GM12878 (cell line): ENCODE results near the gene LMO7. TPM values are rescaled to one million over a fixed set of nuclear protein-coding genes. Genes with fewer than 3 reads are reported as not detected.

Experiments
- ATAC-seq: fragments of 200-7000 bp; cut with Tn5 transposase; 3 replicates; pipeline ENCODE4 v1.9.1; 2020; ENCODE audit warnings: mild to moderate bottlenecking, moderate library complexity
- BruUV-seq: library from RNA; stranded (reverse); fragments of 400-500 nt; replicated peaks from 2 replicates; lab custom pipeline; 2021; lab: Mats Ljungman, UMichigan
- CTCF ChIA-PET: fragments of 300-600 bp; sonication (Branson Sonifier 250); formaldehyde crosslinking; extraction: SDS; loops from one replicate; lab custom pipeline; 2021; ENCODE audit warnings: inconsistent platforms; lab: Yijun Ruan, JAX
- POLR2A ChIA-PET: fragments of 350-600 bp; formaldehyde crosslinking; extraction: SDS; loops from one replicate; lab custom pipeline; 2021; ENCODE audit warnings: inconsistent platforms; lab: Charles Lee
- RAD21 ChIA-PET: fragments of 300-600 bp; sonication (Branson Sonifier 250); formaldehyde crosslinking; loops from one replicate; lab custom pipeline; 2023; ENCODE audit warnings: antibody characterized with exemption; ENCODE audit not compliant: unreplicated experiment; lab: Charles Lee
- SMC1A ChIA-PET: fragments of 300-600 bp; sonication (Branson Sonifier 250); formaldehyde crosslinking; loops from one replicate; lab custom pipeline; 2023; ENCODE audit not compliant: unreplicated experiment, uncharacterized antibody; lab: Charles Lee
- DNase-seq: peaks from one replicate; pipeline ENCODE4 v3.0.0-alpha.2; 2011; ENCODE audit warnings: low read depth, low spot score
- FAIRE-seq: peaks from 3 replicates; lab custom pipeline; 2011; peaks lifted over from hg19 to GRCh38; lab: Jason Lieb, UNC
- H2AFZ ChIP-seq: 2 replicates; pipeline ENCODE4 v1.6.0; 2011; ENCODE audit warnings: low read depth, low read length, control low read depth; ENCODE audit not compliant: control insufficient read depth
- H3K27ac ChIP-seq: 2 replicates; pipeline ENCODE4 v1.5.1; 2011; ENCODE audit warnings: control low read depth; ENCODE audit not compliant: control insufficient read depth, insufficient read depth
- H3K27me3 ChIP-seq, 2 experiments: replicated peaks in 1 of 2; 2 replicates each; pipeline versions ENCODE4 v1.6.0 to v1.6.1; 2011; ENCODE audit warnings: low read length in 1 of 2; ENCODE audit not compliant: control insufficient read depth in 2 of 2, insufficient read depth in 2 of 2
- H3K36me3 ChIP-seq, 2 experiments: 2 replicates each; pipeline ENCODE4 v1.5.1; 2011; ENCODE audit warnings: low read length in 1 of 2; ENCODE audit not compliant: control insufficient read depth in 2 of 2, insufficient read depth in 2 of 2
- H3K4me1 ChIP-seq: 2 replicates; pipeline ENCODE4 v1.6.1; 2011; ENCODE audit warnings: mild to moderate bottlenecking, low read length, moderate library complexity, mixed read lengths; ENCODE audit not compliant: control insufficient read depth, insufficient read depth
- H3K4me2 ChIP-seq: 2 replicates; pipeline ENCODE4 v1.6.0; 2011; ENCODE audit warnings: control low read depth; ENCODE audit not compliant: control insufficient read depth, insufficient read depth
- H3K4me3 ChIP-seq: fragments of 200-600 bp; sonication (generic); 2 replicates; pipeline ENCODE4 v1.5.1; 2016
- H3K79me2 ChIP-seq: 2 replicates; pipeline ENCODE4 v1.6.0; 2011; ENCODE audit warnings: low read length; ENCODE audit not compliant: control insufficient read depth, insufficient read depth
- H3K9ac ChIP-seq: 2 replicates; pipeline ENCODE4 v1.8.0; 2011; ENCODE audit warnings: low read length, control low read depth, mixed read lengths; ENCODE audit not compliant: control insufficient read depth, insufficient read depth
- H3K9me3 ChIP-seq: replicated peaks from 3 replicates; pipeline ENCODE4 v1.5.1; 2011; ENCODE audit warnings: mild to moderate bottlenecking, low read length; ENCODE audit not compliant: control insufficient read depth, insufficient read depth
- H4K20me1 ChIP-seq: 2 replicates; pipeline ENCODE4 v1.6.0; 2011; ENCODE audit not compliant: control insufficient read depth, insufficient read depth
- CBX5 ChIP-seq: sonication (generic); IDR thresholded peaks from 2 replicates; pipeline ENCODE4 v1.6.1; 2016; ENCODE audit warnings: low read depth, moderate library complexity, mild to moderate bottlenecking, inconsistent platforms
- MEF2A ChIP-seq: IDR thresholded peaks from 2 replicates; pipeline ENCODE4 v1.6.1; 2011; ENCODE audit warnings: low read depth, mild to moderate bottlenecking, low read length, moderate library complexity; ENCODE audit not compliant: insufficient read depth
- NBN ChIP-seq: fragments of 450-650 bp; IDR thresholded peaks from 2 replicates; pipeline ENCODE4 v1.6.1; 2016
- NFYA ChIP-seq: IDR thresholded peaks from 2 replicates; pipeline ENCODE4 v1.6.1; 2011; ENCODE audit warnings: low read depth, mild to moderate bottlenecking, low read length, improper control_type of control experiment, borderline replicate concordance
- PML ChIP-seq: IDR thresholded peaks from 2 replicates; pipeline ENCODE4 v1.6.1; 2012; ENCODE audit warnings: low read length, inconsistent platforms
- TCF12 ChIP-seq: IDR thresholded peaks from 2 replicates; pipeline ENCODE4 v1.6.1; 2011; ENCODE audit warnings: low read depth, mild to moderate bottlenecking, low read length
- WGBS: methylation state at CpG from one replicate; pipeline ENCODE4 v1.1.6; 2016; ENCODE audit warnings: low lambda C conversion rate; ENCODE audit not compliant: insufficient replicate concordance, insufficient coverage; ENCODE audit errors: missing lambda C conversion rate; 5-methylcytosine and 5-hydroxymethylcytosine counted together
- in situ Hi-C: fragments of 300-500 bp; cut with MboI; formaldehyde crosslinking; loops from 9 replicates; pipeline ENCODE4 v1.14.3; 2018; ENCODE audit warnings: mixed read lengths
- intact Hi-C: fragments of 100-400 bp; cut with micrococcal nuclease; formaldehyde crosslinking; loops from one replicate; pipeline ENCODE4 v1.14.2; 2022; ENCODE audit not compliant: unreplicated experiment
- polyA plus RNA-seq, 11 experiments: library from polyadenylated mRNA; depleted of rRNA in 4 of 11; unstranded in 6 of 11; stranded (reverse) in 5 of 11; fragments of >200 nt; fragmentation: Nextera tagmentation in 4 of 11; fragmentation: Illumina TruSeq in 1 of 11; extraction: Ambion mirVana in 4 of 11; extraction: Trizol in 1 of 11; gene quantifications; 1 replicate in 1 of 11; 2 replicates in 10 of 11; pipeline versions ENCODE4 v1.2.1 to v1.2.3, GENCODE V29; 2011 to 2016; ENCODE audit warnings: inconsistent platforms in 2 of 11, missing spikeins in 2 of 11, low read depth in 1 of 11
- total RNA-seq, 4 experiments: library from RNA; depleted of rRNA in 3 of 4; stranded (reverse); fragments of >200 nt in 3 of 4; fragmentation: Illumina TruSeq in 1 of 4; extraction: Trizol in 1 of 4; gene quantifications; 2 replicates each; pipeline versions ENCODE4 v1.2.1 to v1.2.3, GENCODE V29; 2013 to 2021

Gene LMO7
- total and polyA plus RNA-seq, 10 of the 15 experiments (the other 5 are each of a cell fraction or from before 2014, with no cell fraction given) = 8.5 to 67.8 (median 36.8) TPM

GRCh38 chr13:75744127-75744526 lies 108.0 kb downstream of the LMO7 start:
- H3K27ac ChIP-seq = no peak overlapping the region
- TF ChIP-seq TCF12 = no peak
- TF ChIP-seq PML = no peak
- no peak overlapping the region for H2AFZ ChIP-seq
- H3K4me1 ChIP-seq = peaks cover 15% of the 10 kb centered on the region
- H3K4me2 ChIP-seq = no peak overlapping the region
- BruUV-seq = no TSS peak
- POLR2A ChIA-PET = no interaction called here
- no peak overlapping the region for H3K4me3 ChIP-seq
- RAD21 ChIA-PET = no interaction called here
- CTCF ChIA-PET = no interaction called here
- no peak overlapping the region for H3K9ac ChIP-seq
- ATAC-seq (no peak), FAIRE-seq (no peak), DNase-seq (no peak)
- H3K79me2 ChIP-seq = no peaks in the 10 kb centered on the region
- WGBS = 66% methylated on average over 2 of the region's 2 CpGs
- in situ Hi-C loops = no loop called here
- intact Hi-C loops = no loop called here
- H3K9me3 ChIP-seq = no peaks in the 10 kb centered on the region; the same call in 1 of the 3 replicates
- no peaks in the 10 kb centered on the region for H3K27me3 ChIP-seq
- SMC1A ChIA-PET = no interaction called here
- H3K36me3 ChIP-seq = no peaks in the 10 kb centered on the region
- no peaks in the 10 kb centered on the region for H4K20me1 ChIP-seq

GRCh38 chr13:75745387-75745786 lies 109.3 kb downstream of the LMO7 start:
- intact Hi-C loops = no loop called here
- FAIRE-seq = no peak
- H3K27me3 ChIP-seq = no peaks in the 10 kb centered on the region
- H3K27ac ChIP-seq = no peak overlapping the region
- no peaks in the 10 kb centered on the region for H3K79me2 ChIP-seq
- BruUV-seq = no TSS peak
- POLR2A ChIA-PET = no interaction called here
- RAD21 ChIA-PET = no interaction called here
- 100% methylated on average over 2 of the region's 2 CpGs for WGBS
- DNase-seq = no peak
- H3K4me3 ChIP-seq = no peak overlapping the region
- CTCF ChIA-PET = no interaction called here
- H3K36me3 ChIP-seq = no peaks in the 10 kb centered on the region
- TF ChIP-seq NFYA (no peak), NBN (no peak), MEF2A (no peak), CBX5 (no peak), TCF12 (no peak)
- SMC1A ChIA-PET = interaction anchor here (0.8 kb wide), 1 partner anchor 16 kb away, joined by 3 read pairs; no protein-coding TSS in a partner anchor
- ATAC-seq = no peak
- no peaks in the 10 kb centered on the region for H4K20me1 ChIP-seq
- peaks cover 2% of the 10 kb centered on the region; the same call in 1 of the 2 replicates for H3K4me1 ChIP-seq
- no peaks in the 10 kb centered on the region; the same call in 1 of the 3 replicates for H3K9me3 ChIP-seq
- H3K9ac ChIP-seq = no peak overlapping the region
- no peak overlapping the region for H2AFZ ChIP-seq
- in situ Hi-C loops = no loop called here
- H3K4me2 ChIP-seq = no peak overlapping the region
